ENCODE measurements around the gene NRP1.

The NRP1 gene

GRCh38 chr10:33267708-33268107, 66.8 kb downstream of the NRP1 start:
- no peak for DNase-seq

DNA sequence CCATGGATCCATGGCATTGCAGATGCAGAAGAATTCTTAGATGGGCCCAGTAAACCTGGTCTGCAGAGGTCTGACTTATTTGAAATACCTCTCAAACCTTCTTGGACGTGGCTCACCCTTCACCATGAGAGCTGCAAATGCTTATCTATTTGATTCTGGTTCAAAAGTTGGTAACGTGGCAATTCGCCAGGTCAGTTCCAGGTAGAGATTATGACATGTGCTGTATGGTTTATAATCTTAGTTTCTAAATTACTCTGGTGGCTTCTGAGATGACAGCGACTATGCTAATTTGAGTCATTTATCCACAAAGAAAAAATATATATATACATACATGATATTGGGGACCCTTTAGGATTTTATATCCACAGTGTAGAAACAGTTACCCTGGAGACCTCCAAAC, 68.8 kb downstream of the NRP1 start:
- DNase-seq = no peak

GRCh38 chr10:33263453-33263852, 71.0 kb downstream of the NRP1 start:
- no peak for DNase-seq

- DNase-seq = no peak
Measured at GRCh38 chr10:33262871-33263270, 71.6 kb downstream of the NRP1 start.

DNA sequence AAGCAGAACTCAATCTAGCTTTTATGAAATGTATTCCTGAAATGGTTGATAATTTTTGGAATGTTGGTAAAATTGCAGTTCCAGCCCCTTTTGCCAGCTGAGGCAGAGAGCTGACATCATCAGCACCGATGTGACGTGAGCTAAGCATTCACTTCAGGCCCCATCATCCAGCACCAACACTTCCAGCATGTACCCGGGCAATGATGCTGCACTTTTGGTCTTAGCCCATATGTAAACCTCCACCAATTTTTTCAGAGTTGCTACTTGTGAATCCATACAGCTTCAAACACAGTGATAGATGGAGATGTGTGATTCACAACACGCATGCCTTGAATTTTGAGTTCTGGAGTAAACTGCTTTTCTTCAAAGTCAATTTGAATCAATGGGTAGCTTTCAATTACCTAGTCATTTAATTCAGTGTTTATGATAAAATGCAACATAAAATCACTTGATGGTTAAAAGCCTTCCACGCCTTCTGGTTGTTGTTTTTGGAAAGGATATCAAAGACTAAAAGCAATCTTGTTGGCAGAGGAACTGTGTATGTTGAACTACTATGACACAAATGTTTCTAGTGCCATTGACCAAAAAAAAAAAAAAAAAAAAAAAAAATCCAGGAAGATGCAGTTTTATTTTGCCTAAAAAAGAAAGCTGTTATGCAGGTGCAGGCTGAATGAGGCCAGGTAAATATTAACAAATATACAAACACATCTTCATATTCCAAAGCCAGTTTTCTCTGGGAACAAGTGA, 73.9 kb downstream of the NRP1 start:
- no peak for DNase-seq

DNA sequence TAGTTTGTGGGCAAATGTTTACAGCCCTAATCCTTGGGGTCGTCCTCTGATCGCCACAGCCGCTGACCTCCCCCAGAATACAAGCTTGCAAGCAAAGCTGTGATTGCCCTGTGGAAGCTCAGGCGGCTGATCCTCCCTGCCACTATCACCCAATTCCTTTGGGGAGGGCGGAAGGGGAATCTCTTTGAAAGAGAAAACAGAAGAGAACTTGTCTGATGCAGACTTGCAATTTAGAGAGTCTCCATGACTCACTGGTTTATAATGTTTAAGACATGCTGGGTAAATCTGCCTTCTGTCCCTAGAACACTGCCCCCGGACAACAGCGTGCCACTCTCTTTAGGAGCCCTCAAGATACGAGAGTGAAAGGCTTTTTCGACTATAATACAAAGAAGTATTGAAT, 75.5 kb downstream of the NRP1 start:
- DNase-seq = no peak

GRCh38 chr10:33257439-33258080, 76.9 kb downstream of the NRP1 start:
- no peak for DNase-seq

- DNase-seq = no peak
Measured at GRCh38 chr10:33256458-33256857, 78.0 kb downstream of the NRP1 start.

- DNase-seq = no peak
Measured at GRCh38 chr10:33254556-33255160, 79.8 kb downstream of the NRP1 start.

DNA sequence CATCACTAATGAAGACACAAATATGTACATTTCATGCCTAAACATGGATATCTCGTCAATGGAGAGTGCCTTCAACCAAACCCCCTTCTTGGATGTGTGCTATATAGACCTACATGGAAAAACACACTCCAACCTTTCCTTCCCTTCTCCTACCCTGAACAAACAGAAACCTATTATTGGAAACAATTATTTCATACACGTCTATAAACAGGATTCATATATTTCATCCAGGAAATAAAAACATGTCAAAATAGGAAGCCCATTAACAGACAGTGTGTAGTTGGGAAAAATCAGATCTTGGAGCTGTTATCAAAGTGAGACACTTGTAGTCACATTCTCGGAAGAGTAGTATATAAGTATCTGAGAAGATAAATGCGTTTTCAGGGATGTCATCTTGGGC, 81.1 kb downstream of the NRP1 start:
- DNase-seq = no peak

- no peak for DNase-seq
Measured at GRCh38 chr10:33252794-33253203, 81.7 kb downstream of the NRP1 start.

- DNase-seq = no peak
Measured at GRCh38 chr10:33252324-33252723, 82.1 kb downstream of the NRP1 start.

GRCh38 chr10:33249659-33250345, 84.7 kb downstream of the NRP1 start:
- DNase-seq = no peak

GRCh38 chr10:33249137-33249536, 85.3 kb downstream of the NRP1 start:
- DNase-seq = no peak

- DNase-seq = no peak
Measured at GRCh38 chr10:33248638-33249037, 85.8 kb downstream of the NRP1 start.

DNA sequence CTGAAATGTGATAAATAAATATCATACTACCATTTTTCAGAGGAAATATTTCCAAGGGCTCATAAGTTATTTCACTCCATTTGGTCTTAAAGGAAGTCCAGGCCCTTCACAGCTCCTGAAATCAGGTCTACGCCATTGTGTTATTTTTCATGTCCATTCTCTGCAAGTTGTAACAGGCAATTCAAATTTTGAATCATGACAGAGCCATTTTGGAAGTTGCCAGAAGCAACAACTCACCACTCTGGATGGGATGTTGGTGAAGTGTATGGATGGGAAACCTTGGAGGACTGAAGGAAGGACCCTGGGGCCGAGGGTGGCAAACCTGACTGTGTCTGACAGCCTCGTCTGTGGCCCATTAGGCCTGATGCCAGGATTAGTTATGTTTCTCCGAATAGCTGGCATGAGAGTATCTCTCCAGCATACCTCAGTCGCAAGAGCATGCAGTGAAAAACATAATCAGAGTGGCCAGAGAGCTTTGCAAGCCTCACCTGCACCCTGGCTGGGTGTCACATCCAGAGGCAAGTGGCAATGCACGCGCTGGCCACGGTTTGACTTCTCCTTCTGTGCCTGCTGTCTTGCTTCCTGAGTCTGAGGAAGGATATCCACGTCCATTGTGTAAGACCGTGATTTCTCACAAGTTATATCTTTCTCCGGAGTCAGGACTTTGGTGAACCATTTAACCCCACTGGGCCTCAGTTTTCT, 87.1 kb downstream of the NRP1 start:
- DNase-seq = no peak

GRCh38 chr10:33245343-33245742, 89.1 kb downstream of the NRP1 start:
- no peak for DNase-seq

DNA sequence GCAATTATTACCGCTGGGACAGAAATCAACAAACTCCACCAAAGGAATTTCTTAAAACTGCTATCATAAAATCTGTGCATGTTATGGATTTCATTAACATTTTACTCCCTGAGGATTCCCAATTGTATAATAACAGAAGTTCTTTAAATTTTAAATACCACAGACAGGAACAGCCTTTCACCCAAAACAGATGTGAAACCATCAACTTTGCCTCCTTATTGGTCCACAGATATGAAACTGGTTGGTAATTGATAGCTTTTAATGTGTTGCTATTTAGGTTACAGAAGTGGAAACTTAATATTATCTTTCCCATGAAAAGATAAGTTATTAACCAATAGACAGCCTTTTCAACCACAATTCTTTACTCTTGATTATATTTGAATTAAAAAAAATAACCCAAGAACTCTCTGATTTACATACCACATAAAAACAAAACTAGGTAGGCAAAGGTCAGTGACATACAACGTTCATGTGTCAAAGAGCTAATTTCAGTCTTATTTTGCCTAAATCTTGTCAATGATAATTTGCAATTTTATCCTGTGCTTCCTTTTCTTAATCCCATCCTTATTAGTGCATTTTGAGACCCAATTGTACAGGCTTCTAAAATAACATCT, 90.0 kb downstream of the NRP1 start:
- no peak for DNase-seq

DNA sequence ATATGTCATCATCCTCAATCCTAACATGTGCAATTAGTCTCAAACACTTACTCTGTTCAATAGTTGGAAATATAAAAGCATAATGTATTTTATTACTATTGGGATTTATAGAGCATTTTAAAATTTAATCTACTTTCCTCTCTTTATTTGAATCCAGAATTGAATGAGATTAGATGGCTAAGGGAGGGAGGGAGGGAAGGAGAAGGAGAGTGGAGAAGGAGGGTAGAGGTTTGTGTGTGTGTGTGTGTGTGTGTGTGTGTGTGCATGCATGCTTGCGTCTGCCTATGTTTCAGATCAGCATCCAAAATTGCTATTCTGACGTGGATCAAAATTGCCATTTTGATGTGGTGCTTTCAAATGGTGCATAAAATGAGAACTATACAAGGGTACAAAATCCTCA, 90.8 kb downstream of the NRP1 start:
- no peak for DNase-seq

DNA sequence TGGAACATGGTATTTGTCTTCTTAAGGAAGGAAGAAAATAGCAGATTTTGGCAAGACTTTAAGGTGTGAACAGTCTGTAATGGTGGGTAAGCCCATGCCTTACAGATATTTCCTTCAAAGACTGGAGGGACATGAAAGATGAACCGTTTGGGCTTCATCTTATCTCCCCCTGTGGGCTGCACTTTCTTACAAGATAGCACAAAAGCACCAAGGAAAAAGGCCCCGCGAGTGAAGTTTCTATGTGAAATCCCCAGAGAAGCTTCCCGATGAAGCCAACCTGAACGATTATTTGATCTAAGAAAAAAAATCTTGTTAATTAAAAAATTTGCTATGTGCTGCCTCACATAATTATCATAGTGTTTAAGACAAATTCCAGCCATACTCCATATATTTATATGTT, 91.5 kb downstream of the NRP1 start:
- no peak for DNase-seq

- DNase-seq = no peak
Measured at GRCh38 chr10:33241351-33241750, 93.1 kb downstream of the NRP1 start.
